GM21381 (cell line): ENCODE measurements around the gene CATSPER3.
"Not testable (repeated sequence)": the region's sequence is repeated elsewhere in the genome, so short reads cannot be mapped to it uniquely, and the experiment has no call there.

Experiments
- ATAC-seq: cut with Tn5 transposase; IDR thresholded peaks from one replicate; pipeline ENCODE4 v1.9.1; 2021; ENCODE audit warnings: mild to moderate bottlenecking, moderate library complexity; ENCODE audit not compliant: unreplicated experiment

CATSPER3 gene

DNA sequence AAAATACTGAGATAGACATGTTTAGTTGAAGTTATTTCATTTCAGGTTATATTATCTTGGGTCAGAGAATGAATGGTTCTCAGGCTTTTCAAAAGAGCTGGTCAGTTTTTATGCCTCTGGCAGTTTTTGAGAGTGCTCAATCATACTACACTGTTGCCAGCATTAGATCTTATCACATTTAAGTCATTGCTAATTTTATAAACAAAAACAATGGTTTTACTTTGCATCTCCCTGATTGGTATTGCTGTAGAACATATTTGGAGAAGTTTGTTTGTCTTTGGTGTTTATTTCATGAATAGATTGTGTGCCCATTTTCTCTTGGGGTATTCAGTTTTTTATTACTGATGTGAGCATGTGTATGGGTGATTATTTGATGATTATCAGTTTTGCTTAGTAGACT lies 1.5 kb downstream of the CATSPER3 start:
- no peak for ATAC-seq

- ATAC-seq = no peak
Observed at GRCh38 chr5:134975078-134975715, 7.5 kb downstream of the CATSPER3 start.

- no peak for ATAC-seq
Observed at GRCh38 chr5:134975843-134976242, 8.1 kb downstream of the CATSPER3 start.

DNA sequence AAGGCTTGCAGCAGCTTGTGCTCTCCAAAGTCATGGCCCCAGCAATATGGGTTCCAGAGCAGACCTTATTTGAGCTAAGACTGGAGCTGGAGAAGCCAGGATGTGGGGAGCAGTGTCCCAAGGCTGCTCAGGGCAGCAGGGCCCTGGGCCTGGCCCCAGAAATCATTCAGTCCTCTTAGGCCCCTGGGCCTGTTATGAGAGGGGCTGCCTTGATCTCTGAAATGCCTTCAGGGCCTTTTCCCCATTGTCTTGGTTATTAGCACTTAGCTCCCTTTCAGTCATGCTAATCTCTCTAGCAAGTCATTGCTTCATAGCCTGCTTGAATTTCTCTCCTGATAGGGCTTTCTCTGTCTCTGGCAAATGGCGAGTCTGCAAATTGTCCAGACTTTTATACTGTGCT lies 9.1 kb downstream of the CATSPER3 start:
- ATAC-seq = no peak

- no peak for ATAC-seq
Observed at GRCh38 chr5:134979416-134979815, 11.7 kb downstream of the CATSPER3 start.

DNA sequence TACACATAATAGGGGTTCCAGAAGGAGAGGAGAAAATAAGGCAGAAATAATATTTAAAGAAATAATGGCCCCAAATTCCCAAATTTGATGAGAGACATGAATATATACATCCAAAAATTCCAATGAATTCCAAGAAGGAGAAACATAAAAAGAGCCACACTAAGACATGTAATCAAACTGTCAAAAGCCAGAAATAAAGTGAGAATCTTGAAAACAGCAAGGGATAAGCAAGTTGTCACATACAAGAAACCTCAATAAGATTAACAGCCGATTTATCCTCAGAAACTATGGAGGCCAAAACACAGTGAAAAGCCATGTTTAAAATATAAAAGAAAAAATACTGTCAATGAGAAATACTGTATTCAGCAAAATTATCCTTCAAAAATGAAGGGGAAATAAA lies 14.5 kb downstream of the CATSPER3 start:
- ATAC-seq = no peak

DNA sequence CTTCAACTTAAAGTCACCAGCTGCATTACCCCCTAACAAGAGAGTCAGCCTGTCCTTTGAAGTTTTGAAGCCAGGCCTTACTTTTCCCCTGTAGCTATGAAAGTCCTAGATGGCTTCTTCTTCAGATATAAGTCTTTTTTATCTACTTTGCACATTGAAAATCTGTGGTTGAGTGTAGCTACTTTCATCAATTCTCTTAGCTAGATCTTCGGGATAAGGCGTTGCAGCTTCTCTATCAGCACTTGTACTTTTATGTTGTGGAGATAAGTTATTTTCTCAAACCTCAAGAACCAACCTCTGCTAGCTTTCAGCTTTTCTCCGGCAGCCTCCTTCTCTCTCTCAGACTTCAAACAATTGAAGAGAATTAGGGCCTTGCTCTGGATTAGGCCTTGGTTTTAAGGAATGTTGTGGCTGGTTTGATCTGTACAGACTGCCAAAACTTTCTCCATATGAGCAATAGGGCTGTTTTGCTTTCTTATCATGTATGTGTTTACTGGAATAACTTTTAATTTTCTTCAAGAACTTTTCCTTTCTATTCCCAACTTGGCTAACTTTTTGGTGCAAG lies 21.6 kb downstream of the CATSPER3 start:
- no peak for ATAC-seq

- ATAC-seq = not testable (repeated sequence)
Observed at GRCh38 chr5:134990183-134990582, 22.5 kb downstream of the CATSPER3 start.

- ATAC-seq = no peak
Observed at GRCh38 chr5:134992148-134992547, 24.4 kb downstream of the CATSPER3 start.

GRCh38 chr5:134993161-134993560 lies 25.5 kb downstream of the CATSPER3 start:
- ATAC-seq = no peak

DNA sequence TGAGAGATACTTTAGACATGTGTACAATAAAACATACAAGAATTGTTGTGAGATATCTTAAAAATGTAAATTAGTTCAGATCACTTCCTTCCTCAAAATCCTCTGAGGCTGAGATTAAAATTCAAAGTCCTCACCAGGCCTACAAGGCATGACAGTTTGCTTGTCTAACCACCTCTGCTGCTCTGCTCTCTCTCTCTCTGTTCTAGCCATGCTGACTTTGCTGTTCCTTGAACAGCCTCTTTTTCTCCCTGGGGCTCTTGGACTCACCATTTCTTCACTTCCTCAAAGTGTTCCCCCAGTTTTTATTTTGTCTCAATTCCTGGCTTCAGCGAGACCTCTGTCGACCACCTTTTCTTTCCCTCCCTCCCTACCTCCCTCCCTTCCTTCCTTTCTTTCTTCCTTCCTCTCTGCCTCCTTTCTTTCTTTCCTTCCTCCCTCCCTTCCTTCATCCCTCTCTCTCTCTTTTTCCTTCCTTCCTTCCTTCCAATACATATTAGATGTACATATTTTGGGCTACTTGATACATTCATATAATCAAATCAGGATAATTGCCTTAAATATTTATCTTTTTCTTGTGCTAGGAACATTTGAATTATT lies 27.0 kb downstream of the CATSPER3 start:
- no peak for ATAC-seq

- no peak for ATAC-seq
Observed at GRCh38 chr5:134995850-134996402, 28.2 kb downstream of the CATSPER3 start.

GRCh38 chr5:134997015-134997414 lies 29.3 kb downstream of the CATSPER3 start:
- no peak for ATAC-seq

GRCh38 chr5:134998068-134998467 lies 30.4 kb downstream of the CATSPER3 start:
- not testable (repeated sequence) for ATAC-seq

- ATAC-seq = no peak
Observed at GRCh38 chr5:135004376-135004775, 36.7 kb downstream of the CATSPER3 start.

DNA sequence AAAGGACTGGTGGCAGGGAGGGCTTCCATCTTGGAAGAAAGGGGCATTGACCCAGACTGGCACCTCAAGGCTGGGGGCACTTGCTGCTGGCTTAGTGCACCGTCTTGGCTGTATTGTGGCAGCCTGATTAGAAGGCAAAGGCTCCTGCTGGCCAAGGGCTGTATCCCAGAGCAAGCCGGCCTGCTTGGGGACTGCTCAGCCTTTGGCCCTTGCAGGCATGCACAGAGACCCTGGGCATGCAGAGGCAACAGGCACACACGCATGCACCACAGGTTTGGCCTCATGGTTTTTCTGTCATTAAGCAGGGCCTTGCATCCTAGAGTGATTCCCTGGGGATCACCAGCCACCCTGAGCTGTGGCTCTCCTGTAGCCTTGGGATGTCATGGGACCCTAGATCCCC lies 37.4 kb downstream of the CATSPER3 start:
- ATAC-seq = no peak

- ATAC-seq = no peak
Observed at GRCh38 chr5:135007305-135007704, 39.6 kb downstream of the CATSPER3 start.

DNA sequence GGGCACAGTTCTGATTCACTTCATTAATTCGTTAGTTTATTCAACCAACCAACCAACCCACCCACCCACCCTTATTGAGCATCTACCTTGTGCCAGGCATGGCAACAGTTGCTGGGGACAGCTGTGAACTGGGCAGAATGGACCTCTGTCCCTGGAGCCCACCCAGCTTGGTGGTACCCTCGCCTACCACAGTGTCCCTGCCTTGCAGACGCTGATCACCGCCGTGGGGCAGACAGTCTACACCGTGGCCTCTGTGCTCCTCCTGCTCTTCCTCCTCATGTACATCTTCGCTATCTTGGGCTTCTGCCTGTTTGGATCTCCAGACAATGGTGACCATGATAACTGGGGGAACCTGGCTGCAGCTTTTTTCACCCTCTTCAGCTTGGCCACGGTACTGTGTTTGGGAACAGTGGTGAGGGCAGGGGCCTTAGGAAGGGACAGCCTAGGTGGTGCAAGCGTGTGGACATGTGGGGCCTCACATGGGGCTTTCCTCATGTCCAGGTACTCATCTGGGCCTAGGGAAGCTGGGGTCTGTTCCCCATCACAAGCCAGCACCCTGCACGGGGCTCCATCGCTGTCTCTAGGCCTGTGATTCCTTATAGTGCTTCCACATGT lies 40.1 kb downstream of the CATSPER3 start:
- no peak for ATAC-seq

DNA sequence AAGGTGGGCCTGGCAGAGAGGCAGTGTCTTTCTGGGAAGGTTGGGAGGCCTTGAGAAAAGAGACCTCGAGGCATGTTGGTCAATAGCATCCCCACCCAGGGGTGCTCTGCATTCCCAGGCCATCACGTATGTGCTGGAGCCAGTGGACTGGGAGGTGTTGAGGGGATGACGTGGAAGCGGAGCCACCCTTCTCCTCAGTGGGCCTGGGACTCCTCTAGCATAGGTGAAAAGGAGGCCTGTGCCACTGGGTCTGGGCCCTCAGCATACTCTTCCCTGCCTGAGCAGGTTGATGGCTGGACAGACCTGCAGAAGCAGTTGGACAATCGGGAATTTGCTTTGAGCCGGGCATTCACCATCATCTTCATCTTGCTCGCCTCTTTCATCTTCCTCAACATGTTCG lies 40.8 kb downstream of the CATSPER3 start:
- ATAC-seq = no peak

GRCh38 chr5:135008981-135009735 lies 41.5 kb downstream of the CATSPER3 start:
- no peak for ATAC-seq
